Endothelial cell (in vitro differentiated cells): Measurements from ENCODE around the gene TMEM239. TPM values are rescaled to one million over a fixed set of nuclear protein-coding genes. Genes with fewer than 3 reads are reported as not detected.

Source experiments
- DNase-seq: peaks from one replicate; pipeline ENCODE4 v3.0.0; 2021; ENCODE audit warnings: low spot score
- H3K27ac Mint-ChIP-seq: one replicate; pipeline ENCODE4 v1.8.0; 2021; ENCODE audit warnings: mixed read lengths, inconsistent platforms; ENCODE audit not compliant: unreplicated experiment
- H3K27me3 Mint-ChIP-seq: one replicate; pipeline ENCODE4 v1.8.0; 2021; ENCODE audit warnings: mild to moderate bottlenecking, moderate library complexity, mixed read lengths, inconsistent platforms; ENCODE audit not compliant: unreplicated experiment
- H3K36me3 Mint-ChIP-seq: one replicate; pipeline ENCODE4 v1.8.0; 2021; ENCODE audit warnings: mild to moderate bottlenecking, low read depth, mixed read lengths, inconsistent platforms; ENCODE audit not compliant: unreplicated experiment
- H3K4me1 Mint-ChIP-seq: one replicate; pipeline ENCODE4 v1.8.0; 2021; ENCODE audit warnings: mild to moderate bottlenecking, mixed read lengths, inconsistent platforms; ENCODE audit not compliant: unreplicated experiment
- H3K4me3 Mint-ChIP-seq: one replicate; pipeline ENCODE4 v1.8.0; 2021; ENCODE audit warnings: mild to moderate bottlenecking, mixed read lengths, inconsistent platforms; ENCODE audit not compliant: unreplicated experiment
- H3K9me3 Mint-ChIP-seq: one replicate; pipeline ENCODE4 v1.8.0; 2021; ENCODE audit warnings: mixed read lengths, inconsistent platforms; ENCODE audit not compliant: unreplicated experiment
- total RNA-seq: library from RNA; stranded (reverse); fragmentation: NEBNext Ultra II Directional; extraction: Animal tissue kit (Norgen Biotek cat#: 25700); gene quantifications from one replicate; pipeline ENCODE4 v1.2.1, GENCODE V29; 2021; ENCODE audit not compliant: unreplicated experiment
- TF ChIP-seq, protein P1 (sequence below): fragments of 200-600 bp; sonication (generic); IDR thresholded peaks from one replicate; pipeline ENCODE4 v1.5.0; 2021; ENCODE audit warnings: antibody characterized with exemption; ENCODE audit not compliant: unreplicated experiment

TMEM239 gene
- total RNA-seq, 1 donor from 2014 or later = not detected

DNA sequence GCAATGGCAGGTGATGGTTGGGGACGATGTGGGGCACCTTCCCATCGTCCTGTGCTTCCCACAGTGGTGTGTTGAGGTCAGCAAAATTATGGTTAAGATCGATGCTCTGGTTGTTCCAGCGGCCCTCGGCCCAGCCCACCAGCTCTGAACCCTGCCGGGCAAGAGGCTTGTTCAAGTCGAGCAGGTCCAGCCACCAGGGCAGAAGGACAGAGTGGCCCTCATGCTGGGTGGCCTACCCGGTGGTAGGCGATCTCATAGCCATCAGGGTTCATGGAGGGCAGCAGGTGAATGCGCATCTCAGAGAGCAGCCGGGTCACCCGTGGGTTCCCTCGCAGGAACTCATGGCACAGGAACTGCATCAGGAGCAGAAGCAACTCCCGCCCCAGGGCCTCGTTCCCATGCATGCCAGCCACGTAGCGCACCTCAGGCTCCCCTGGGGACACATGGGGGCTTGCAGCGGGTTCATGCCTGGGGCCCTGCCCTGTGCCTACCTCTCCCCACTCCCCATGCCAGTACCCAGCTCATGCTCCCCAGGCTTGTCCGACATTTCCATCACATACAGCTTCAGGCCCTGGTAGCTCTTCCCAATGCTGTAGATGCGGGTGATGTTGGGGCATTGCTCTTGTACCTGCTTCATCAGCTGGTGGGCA is 20.0 kb upstream of the TMEM239 start:
- no peak for DNase-seq
- Mint-ChIP-seq H3K4me3 (peak overlapping the region; percentile 73), H3K27ac (no peak overlapping the region), H3K27me3 (peaks cover 12% of the 10 kb centered on the region), H3K36me3 (peaks cover 26% of the 10 kb centered on the region), H3K4me1 (peaks cover 21% of the 10 kb centered on the region), H3K9me3 (no peaks in the 10 kb centered on the region)
- TF ChIP-seq, protein P1, sequence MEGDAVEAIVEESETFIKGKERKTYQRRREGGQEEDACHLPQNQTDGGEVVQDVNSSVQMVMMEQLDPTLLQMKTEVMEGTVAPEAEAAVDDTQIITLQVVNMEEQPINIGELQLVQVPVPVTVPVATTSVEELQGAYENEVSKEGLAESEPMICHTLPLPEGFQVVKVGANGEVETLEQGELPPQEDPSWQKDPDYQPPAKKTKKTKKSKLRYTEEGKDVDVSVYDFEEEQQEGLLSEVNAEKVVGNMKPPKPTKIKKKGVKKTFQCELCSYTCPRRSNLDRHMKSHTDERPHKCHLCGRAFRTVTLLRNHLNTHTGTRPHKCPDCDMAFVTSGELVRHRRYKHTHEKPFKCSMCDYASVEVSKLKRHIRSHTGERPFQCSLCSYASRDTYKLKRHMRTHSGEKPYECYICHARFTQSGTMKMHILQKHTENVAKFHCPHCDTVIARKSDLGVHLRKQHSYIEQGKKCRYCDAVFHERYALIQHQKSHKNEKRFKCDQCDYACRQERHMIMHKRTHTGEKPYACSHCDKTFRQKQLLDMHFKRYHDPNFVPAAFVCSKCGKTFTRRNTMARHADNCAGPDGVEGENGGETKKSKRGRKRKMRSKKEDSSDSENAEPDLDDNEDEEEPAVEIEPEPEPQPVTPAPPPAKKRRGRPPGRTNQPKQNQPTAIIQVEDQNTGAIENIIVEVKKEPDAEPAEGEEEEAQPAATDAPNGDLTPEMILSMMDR = no peak

DNA sequence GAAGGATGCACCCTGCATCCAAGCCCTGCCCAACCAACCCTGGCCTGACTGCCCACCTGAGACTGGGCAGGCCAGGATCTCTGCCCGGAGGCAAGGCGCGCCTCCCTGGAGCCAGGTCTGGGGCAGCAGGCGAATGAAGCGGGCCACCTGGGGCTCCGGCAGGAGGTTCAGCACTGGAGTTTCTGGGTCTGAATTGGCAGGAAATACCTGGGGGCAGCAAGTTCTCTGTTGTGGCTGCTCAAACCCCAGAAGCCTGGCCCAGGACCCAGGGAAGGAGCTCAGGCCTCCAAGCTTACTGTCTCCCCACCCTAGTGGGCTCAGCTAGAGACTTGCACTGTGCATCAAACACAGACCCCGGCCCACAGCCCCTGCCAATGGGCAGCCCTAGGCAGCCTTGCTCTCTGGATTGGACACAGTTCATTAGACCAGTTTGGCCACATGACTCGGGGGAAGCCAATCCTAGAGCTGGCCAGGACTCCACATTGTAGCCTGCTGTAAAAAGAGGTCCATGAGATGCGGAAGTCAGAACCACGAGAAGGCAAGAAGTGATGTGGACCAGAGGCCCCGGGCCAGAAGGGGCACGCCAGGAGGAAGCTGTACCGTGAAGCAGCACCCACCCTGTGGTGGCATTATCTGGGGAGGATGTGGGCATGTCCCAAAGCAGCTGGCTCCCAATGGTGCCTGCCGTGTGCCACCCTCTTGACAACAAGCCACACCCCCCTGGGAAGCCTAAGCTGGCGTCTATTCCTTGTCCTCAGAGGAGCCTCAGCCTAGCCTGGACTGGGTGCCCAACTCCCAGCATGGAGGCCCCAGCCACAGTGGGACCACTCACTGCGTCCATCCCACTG is 18.8 kb upstream of the TMEM239 start:
- peaks cover 26% of the 10 kb centered on the region for H3K36me3 Mint-ChIP-seq
- no peaks in the 10 kb centered on the region for H3K9me3 Mint-ChIP-seq
- peaks cover 19% of the 10 kb centered on the region for H3K27me3 Mint-ChIP-seq
- TF ChIP-seq, protein P1 = no peak
- H3K27ac Mint-ChIP-seq = no peak overlapping the region
- H3K4me3 Mint-ChIP-seq = no peak overlapping the region
- peaks cover 27% of the 10 kb centered on the region for H3K4me1 Mint-ChIP-seq
- DNase-seq = no peak

DNA sequence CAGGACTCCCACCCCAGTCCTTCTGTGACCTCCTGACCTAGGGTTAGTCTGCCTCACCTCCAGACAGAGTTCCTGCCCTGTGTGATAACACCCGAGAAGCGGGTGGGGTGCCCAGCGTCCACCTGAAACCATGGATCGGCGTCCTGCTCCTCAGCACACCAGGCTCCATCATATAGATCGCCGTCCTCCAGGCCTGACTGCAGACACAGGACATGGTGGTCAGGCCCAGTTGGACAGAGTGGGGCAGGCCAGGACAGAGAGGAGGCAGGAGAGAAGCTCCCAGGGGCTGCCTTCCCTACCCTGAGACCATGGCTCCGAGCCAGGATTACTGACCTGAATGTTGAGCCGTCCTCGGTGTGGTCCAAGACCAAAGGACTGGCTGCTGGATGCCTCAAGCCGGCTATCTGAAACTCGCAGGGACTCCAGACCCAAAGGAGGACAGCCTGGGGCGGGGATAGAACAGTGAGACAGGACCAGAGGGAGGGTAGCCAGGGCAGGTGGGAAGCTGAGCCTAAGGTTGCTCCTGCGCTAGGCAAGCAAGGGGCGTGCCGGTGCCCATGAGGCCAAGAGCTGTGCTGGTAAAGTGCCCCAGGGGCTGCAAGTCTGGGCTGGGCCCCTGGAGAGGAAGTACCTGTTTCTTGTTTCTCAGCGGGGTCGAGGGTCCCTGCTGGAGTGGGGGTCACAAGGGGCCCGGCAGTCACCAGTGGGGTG is 17.9 kb upstream of the TMEM239 start:
- DNase-seq = no peak
- Mint-ChIP-seq H3K36me3 (peaks cover 26% of the 10 kb centered on the region), H3K4me1 (peaks cover 27% of the 10 kb centered on the region), H3K27ac (no peak overlapping the region), H3K4me3 (peak overlapping the region; percentile 99), H3K27me3 (peaks cover 19% of the 10 kb centered on the region), H3K9me3 (no peaks in the 10 kb centered on the region)
- TF ChIP-seq, protein P1 = no peak

DNA sequence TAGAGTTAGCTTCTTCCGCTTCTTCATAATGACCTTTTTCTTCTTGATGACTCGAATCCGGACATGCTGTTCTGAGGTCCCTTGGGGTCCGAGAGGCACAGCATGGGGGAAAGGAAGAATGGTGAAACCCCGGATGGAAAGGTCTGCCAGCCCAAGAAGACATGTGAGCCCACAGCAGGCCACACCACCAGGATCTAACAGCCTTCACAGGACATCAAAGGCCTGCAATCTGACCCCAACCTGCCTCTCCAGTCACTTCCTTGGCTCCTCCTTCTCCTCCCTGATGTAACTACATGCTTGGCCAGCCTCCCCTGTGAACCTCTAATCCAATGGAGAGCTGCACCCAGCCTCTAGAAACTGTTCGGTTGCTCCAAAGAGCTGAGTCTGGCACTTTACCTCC is 17.4 kb upstream of the TMEM239 start:
- peaks cover 28% of the 10 kb centered on the region for H3K36me3 Mint-ChIP-seq
- H3K27ac Mint-ChIP-seq = peak overlapping the region; percentile 92
- TF ChIP-seq, protein P1 = no peak
- peaks cover 19% of the 10 kb centered on the region for H3K27me3 Mint-ChIP-seq
- DNase-seq = no peak
- H3K4me1 Mint-ChIP-seq = peaks cover 27% of the 10 kb centered on the region
- no peaks in the 10 kb centered on the region for H3K9me3 Mint-ChIP-seq
- peak overlapping the region; percentile 99 for H3K4me3 Mint-ChIP-seq
